Panc1 (cell line): Measurements from ENCODE around the gene CFAP45. TPM values are rescaled to one million over a fixed set of nuclear protein-coding genes. Genes with fewer than 3 reads are reported as not detected.

ENCODE experiments used
- ATAC-seq: fragments of 200-7000 bp; cut with Tn5 transposase; 2 replicates; pipeline ENCODE4 v1.9.1; 2020; ENCODE audit warnings: mild to moderate bottlenecking, moderate library complexity
- BruUV-seq: library from RNA; stranded (reverse); fragments of 400-500 nt; replicated peaks from 2 replicates; lab custom pipeline; 2021; lab: Mats Ljungman, UMichigan
- CTCF ChIA-PET: fragments of 300-600 bp; sonication (Branson Sonifier 250); formaldehyde crosslinking; loops from one replicate; lab custom pipeline; 2022; ENCODE audit warnings: antibody characterized with exemption; lab: Charles Lee
- POLR2A ChIA-PET: fragments of 300-600 bp; sonication (Branson Sonifier 250); formaldehyde crosslinking; loops from one replicate; lab custom pipeline; 2022; ENCODE audit warnings: antibody characterized with exemption; lab: Charles Lee
- DNase-seq: peaks from one replicate; pipeline ENCODE4 v3.0.0-alpha.2; 2010; ENCODE audit warnings: low read depth, low spot score
- H3K27ac ChIP-seq: 2 replicates; pipeline ENCODE4 v1.5.1; 2011; ENCODE audit warnings: mild to moderate bottlenecking, low read length, inconsistent platforms
- H3K27me3 ChIP-seq: fragments of 200-500 bp; sonication (Bioruptor generic); 2 replicates; pipeline ENCODE4 v1.6.0; 2014; ENCODE audit warnings: low read length, inconsistent platforms; ENCODE audit not compliant: control insufficient read depth, insufficient read depth
- H3K36me3 ChIP-seq: fragments of 200-500 bp; sonication (Bioruptor generic); 2 replicates; pipeline ENCODE4 v1.5.1; 2014; ENCODE audit warnings: inconsistent platforms, mild to moderate bottlenecking, low read length, moderate library complexity; ENCODE audit not compliant: control insufficient read depth, insufficient read depth
- H3K4me1 ChIP-seq: 2 replicates; pipeline ENCODE4 v1.5.1; 2011; ENCODE audit warnings: inconsistent platforms, mild to moderate bottlenecking, low read length, moderate library complexity; ENCODE audit not compliant: control insufficient read depth, insufficient read depth
- H3K4me3 ChIP-seq, 2 experiments: 2 replicates each; pipeline ENCODE4 v1.5.1; 2011 to 2012; ENCODE audit warnings: low read depth in 2 of 2, low read length in 2 of 2, mild to moderate bottlenecking in 2 of 2, inconsistent platforms in 1 of 2, moderate library complexity in 1 of 2
- H3K9me3 ChIP-seq: fragments of 200-500 bp; sonication (Bioruptor generic); 2 replicates; pipeline ENCODE4 v1.5.1; 2014; ENCODE audit warnings: low read depth, mild to moderate bottlenecking, inconsistent platforms, low read length, moderate library complexity; ENCODE audit not compliant: control insufficient read depth, insufficient read depth
- CTCF ChIP-seq: fragments of 450-650 bp; IDR thresholded peaks from 2 replicates; pipeline ENCODE4 v1.5.1; 2017; ENCODE audit warnings: mild to moderate bottlenecking
- POLR2AphosphoS5 ChIP-seq: IDR thresholded peaks from 2 replicates; pipeline ENCODE4 v1.6.1; 2012; ENCODE audit warnings: mild to moderate bottlenecking, low read depth, low read length, moderate library complexity
- REST ChIP-seq, 2 experiments: IDR thresholded peaks; 2 replicates each; pipeline ENCODE4 v1.6.1; 2011 to 2012; ENCODE audit warnings: low read depth in 2 of 2, control low read depth in 1 of 2, low read length in 1 of 2, mild to moderate bottlenecking in 1 of 2, moderate library complexity in 1 of 2; ENCODE audit not compliant: insufficient read depth in 1 of 2
- SIN3A ChIP-seq: IDR thresholded peaks from 2 replicates; pipeline ENCODE4 v1.6.1; 2012; ENCODE audit warnings: low read depth, mild to moderate bottlenecking, low read length, moderate library complexity, borderline replicate concordance; ENCODE audit not compliant: insufficient read depth
- TCF7L2 ChIP-seq: IDR thresholded peaks from 2 replicates; pipeline ENCODE4 v1.6.1; 2011; ENCODE audit warnings: mild to moderate bottlenecking, low read depth, low read length, inconsistent platforms
- in situ Hi-C: cut with HindIII; loops from 2 replicates; pipeline ENCODE4 v1.10.0; 2016; ENCODE audit warnings: low sequenced_read_pairs, low pct_unique_long_range_greater_than_20kb
- intact Hi-C: fragments of 100-400 bp; cut with micrococcal nuclease; formaldehyde crosslinking; loops from one replicate; pipeline ENCODE4 v1.10.0; 2022; ENCODE audit not compliant: unreplicated experiment
- total RNA-seq: library from RNA; stranded (reverse); gene quantifications from one replicate; pipeline ENCODE4 v1.2.1, GENCODE V29; 2021; ENCODE audit not compliant: unreplicated experiment

The CFAP45 gene
- total RNA-seq, 1 experiment from 2014 or later: 1.6 TPM

- no peak for TF ChIP-seq POLR2AphosphoS5
- TF ChIP-seq SIN3A: no peak
- no peak for TF ChIP-seq CTCF
- no peak for TF ChIP-seq REST (IDR thresholded peaks at IDR 0.05; ENCODE audit: insufficient read depth in 1 of 2, low read depth in 2 of 2, low read length in 1 of 2)
- no peak for TF ChIP-seq TCF7L2
- H3K27me3 ChIP-seq: no peaks in the 10 kb centered on the region
- DNase-seq (no peak), ATAC-seq (no peak)
- no TSS peak for BruUV-seq
- no peaks in the 10 kb centered on the region for H3K9me3 ChIP-seq
- no peak overlapping the region for H3K27ac ChIP-seq
- no peaks in the 10 kb centered on the region for H3K36me3 ChIP-seq
- H3K4me1 ChIP-seq: no peaks in the 10 kb centered on the region
- POLR2A ChIA-PET: no interaction called here
- CTCF ChIA-PET: no interaction called here
- no peak overlapping the region for H3K4me3 ChIP-seq
- intact Hi-C loops: no loop called here
- in situ Hi-C loops: no loop called here
These were observed 69.2 kb downstream of the CFAP45 start for GRCh38 chr1:159830722-159831121.

GRCh38 chr1:159829822-159830465 is 70.0 kb downstream of the CFAP45 start:
- in situ Hi-C loops: no loop called here
- no peak overlapping the region for H3K4me3 ChIP-seq
- H3K27ac ChIP-seq: no peak overlapping the region
- POLR2A ChIA-PET: no interaction called here
- CTCF ChIA-PET: interaction anchor here (1.5 kb wide), 1 partner anchor 31 kb away, joined by 3 read pairs; no protein-coding TSS in a partner anchor
- H3K4me1 ChIP-seq: no peaks in the 10 kb centered on the region
- no TSS peak for BruUV-seq
- TF ChIP-seq CTCF: no peak
- TF ChIP-seq REST (IDR thresholded peaks at IDR 0.05; ENCODE audit: insufficient read depth in 1 of 2, low read depth in 2 of 2, low read length in 1 of 2): no peak
- no peak for TF ChIP-seq SIN3A
- no peak for TF ChIP-seq POLR2AphosphoS5
- TF ChIP-seq TCF7L2: no peak
- ATAC-seq (no peak), DNase-seq (no peak)
- no peaks in the 10 kb centered on the region for H3K9me3 ChIP-seq
- H3K27me3 ChIP-seq: no peaks in the 10 kb centered on the region
- H3K36me3 ChIP-seq: no peaks in the 10 kb centered on the region
- intact Hi-C loops: no loop called here
